Brain microvascular endothelial cell (primary cell): ENCODE data around the gene KCNJ13.

ENCODE experiments used
- DNase-seq: peaks from one replicate; pipeline ENCODE4 v3.0.0-alpha.2; 2020
- H3K27ac ChIP-seq: fragments of 250-450 bp; sonication (Bioruptor Pico); 2 replicates; pipeline ENCODE4 v1.5.1; 2020; ENCODE audit warnings: mild to moderate bottlenecking, moderate library complexity
- H3K27me3 ChIP-seq: fragments of 250-450 bp; sonication (Bioruptor Pico); replicated peaks from 2 replicates; pipeline ENCODE4 v1.5.1; 2020; ENCODE audit warnings: mild to moderate bottlenecking
- H3K36me3 ChIP-seq: fragments of 250-450 bp; sonication (Bioruptor Pico); replicated peaks from 2 replicates; pipeline ENCODE4 v1.5.1; 2020; ENCODE audit warnings: mild to moderate bottlenecking
- H3K4me3 ChIP-seq: 2 replicates; pipeline ENCODE4 v1.5.1; 2011; ENCODE audit warnings: low read depth, mild to moderate bottlenecking, control low read depth, low read length, moderate library complexity
- in situ Hi-C: cut with HindIII; loops from 2 replicates; pipeline ENCODE4 v1.10.0; 2017; ENCODE audit warnings: low sequenced_read_pairs, low pct_ligation_motif_present
- TF ChIP-seq, protein P1 (sequence below): IDR thresholded peaks from 2 replicates; pipeline ENCODE4 v1.5.1; 2011; ENCODE audit warnings: low read depth, mild to moderate bottlenecking, moderate library complexity, low read length, control low read depth, inconsistent platforms; ENCODE audit errors: missing control alignments

The KCNJ13 gene

DNA sequence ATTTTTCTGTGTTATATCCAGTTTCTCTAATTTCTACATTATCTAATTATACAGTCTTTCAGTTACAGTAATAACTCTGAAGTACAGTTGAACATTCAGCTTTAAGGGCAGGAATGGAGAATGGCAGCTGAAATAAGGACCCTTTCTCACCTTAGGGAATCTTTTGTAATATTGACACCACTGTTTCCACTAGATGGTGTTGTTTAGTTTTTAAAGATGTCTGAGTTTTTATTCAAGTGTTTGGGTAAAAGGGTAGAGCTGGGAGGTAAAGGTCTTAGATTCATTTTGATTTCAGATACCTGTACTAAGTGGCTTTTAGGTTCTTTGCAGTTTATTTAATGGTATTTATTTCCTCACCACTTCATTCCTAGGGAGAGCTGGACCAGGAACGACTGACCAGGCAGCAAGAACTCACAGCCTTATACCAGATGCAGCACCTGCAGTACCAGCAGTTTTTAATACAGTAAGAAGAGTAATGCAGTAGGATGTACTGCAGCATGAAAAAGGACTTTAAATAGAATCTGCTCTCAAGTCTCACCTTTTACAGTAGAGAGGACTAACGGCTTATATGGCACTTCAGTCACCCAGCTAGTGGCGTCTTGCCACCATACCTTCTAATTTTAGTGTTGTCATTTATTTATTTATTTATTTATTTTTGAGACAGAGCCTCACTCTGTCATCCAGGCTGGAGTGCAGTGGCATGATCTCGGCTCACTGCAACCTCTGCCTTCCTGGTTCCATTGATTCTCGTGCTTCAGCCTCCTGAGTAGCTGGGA lies 33.2 kb upstream of the KCNJ13 start:
- H3K27ac ChIP-seq, result no peak overlapping the region
- H3K36me3 ChIP-seq, result peaks cover 44% of the 10 kb centered on the region
- TF ChIP-seq, protein P1, sequence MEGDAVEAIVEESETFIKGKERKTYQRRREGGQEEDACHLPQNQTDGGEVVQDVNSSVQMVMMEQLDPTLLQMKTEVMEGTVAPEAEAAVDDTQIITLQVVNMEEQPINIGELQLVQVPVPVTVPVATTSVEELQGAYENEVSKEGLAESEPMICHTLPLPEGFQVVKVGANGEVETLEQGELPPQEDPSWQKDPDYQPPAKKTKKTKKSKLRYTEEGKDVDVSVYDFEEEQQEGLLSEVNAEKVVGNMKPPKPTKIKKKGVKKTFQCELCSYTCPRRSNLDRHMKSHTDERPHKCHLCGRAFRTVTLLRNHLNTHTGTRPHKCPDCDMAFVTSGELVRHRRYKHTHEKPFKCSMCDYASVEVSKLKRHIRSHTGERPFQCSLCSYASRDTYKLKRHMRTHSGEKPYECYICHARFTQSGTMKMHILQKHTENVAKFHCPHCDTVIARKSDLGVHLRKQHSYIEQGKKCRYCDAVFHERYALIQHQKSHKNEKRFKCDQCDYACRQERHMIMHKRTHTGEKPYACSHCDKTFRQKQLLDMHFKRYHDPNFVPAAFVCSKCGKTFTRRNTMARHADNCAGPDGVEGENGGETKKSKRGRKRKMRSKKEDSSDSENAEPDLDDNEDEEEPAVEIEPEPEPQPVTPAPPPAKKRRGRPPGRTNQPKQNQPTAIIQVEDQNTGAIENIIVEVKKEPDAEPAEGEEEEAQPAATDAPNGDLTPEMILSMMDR, result no peak
- in situ Hi-C loops, result no loop called here
- DNase-seq, result no peak
- no peaks in the 10 kb centered on the region for H3K27me3 ChIP-seq
- no peak overlapping the region for H3K4me3 ChIP-seq

DNA sequence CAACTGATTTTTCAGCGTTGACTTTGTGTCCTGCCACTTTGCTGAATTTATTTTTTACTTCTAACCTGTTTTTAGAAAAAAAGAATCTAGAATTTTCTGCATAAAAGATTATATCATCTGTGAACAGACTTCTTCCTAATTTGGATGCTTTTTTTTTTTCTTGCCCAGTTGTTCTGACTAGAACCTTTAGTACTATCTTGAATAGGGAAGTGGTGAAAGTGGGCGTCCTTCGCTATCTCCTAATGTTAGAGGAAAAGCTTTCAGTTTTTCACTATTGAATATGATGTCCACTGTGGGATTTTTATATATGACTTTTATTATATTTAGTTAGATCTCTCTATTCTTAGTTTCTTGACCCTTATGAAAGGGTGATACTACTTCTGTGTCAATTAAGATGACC lies 25.7 kb upstream of the KCNJ13 start:
- no peak overlapping the region for H3K4me3 ChIP-seq
- no peaks in the 10 kb centered on the region for H3K27me3 ChIP-seq
- TF ChIP-seq, protein P1, result no peak
- no peak for DNase-seq
- H3K36me3 ChIP-seq, result peaks cover 13% of the 10 kb centered on the region
- in situ Hi-C loops, result no loop called here
- no peak overlapping the region for H3K27ac ChIP-seq

DNA sequence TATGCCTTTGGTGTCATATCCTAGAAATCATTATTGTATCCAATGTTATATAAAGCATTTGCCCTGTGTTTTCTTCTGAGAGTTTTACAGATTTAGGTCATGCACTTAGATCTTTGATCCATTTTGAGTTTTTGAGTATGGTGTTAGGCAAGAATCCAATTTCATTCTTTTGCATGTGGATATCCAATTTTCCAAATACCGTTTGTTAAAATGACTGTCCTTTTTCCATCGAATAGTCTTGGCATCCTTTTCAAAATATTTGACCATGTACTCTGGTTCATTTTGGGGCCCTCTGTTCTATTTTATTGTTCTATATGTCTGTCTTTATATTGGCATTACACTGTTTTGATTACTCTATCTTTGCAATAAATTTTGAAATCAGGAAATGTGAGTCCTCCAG lies 23.8 kb upstream of the KCNJ13 start:
- Histone ChIP-seq H3K36me3 (peaks cover 17% of the 10 kb centered on the region), H3K27me3 (no peaks in the 10 kb centered on the region), H3K4me3 (no peak overlapping the region), H3K27ac (no peak overlapping the region)
- in situ Hi-C loops, result no loop called here
- TF ChIP-seq, protein P1, result no peak
- DNase-seq, result no peak

DNA sequence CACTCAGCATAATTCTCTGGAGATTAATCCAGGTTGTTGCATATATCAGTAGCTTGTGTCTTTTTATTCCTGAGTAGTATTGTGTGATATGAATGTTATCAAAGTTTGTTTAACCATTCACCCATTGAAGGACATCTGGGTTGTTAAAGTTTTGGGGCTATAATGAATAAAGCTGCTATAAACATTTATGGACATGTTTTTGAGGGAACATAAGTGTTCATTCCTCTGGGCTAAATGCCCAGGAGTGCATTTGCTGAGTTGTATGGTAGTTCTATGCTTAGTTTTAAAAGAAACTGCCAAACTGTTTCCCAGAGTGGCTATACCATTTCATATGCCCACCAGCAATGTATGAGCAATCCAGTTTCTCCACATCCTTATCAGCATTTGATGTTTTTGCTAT lies 21.8 kb upstream of the KCNJ13 start:
- Histone ChIP-seq H3K27me3 (no peaks in the 10 kb centered on the region), H3K36me3 (peaks cover 24% of the 10 kb centered on the region), H3K4me3 (no peak overlapping the region), H3K27ac (no peak overlapping the region)
- in situ Hi-C loops, result no loop called here
- no peak for DNase-seq
- TF ChIP-seq, protein P1, result no peak

DNA sequence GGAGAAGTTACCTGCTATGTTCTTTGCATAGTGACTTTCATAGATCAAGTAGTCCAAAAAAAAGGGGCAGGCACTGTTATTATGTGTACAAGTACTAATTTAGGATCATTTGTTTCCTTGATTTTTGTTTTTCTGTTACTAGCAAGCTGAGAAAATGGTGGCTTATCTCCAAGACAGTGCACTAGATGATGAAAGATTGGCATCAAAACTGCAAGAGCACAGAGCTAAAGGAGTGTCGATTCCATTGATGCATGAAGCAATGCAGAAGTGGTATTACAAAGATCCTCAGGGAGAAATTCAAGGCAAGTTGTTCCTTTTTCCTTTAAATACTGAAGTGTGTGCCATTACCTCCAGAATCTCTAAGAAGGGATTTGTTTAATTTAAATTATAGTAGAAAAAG lies 19.6 kb upstream of the KCNJ13 start:
- no peaks in the 10 kb centered on the region for H3K27me3 ChIP-seq
- H3K4me3 ChIP-seq, result no peak overlapping the region
- in situ Hi-C loops, result no loop called here
- no peak for DNase-seq
- peaks cover 40% of the 10 kb centered on the region for H3K36me3 ChIP-seq
- H3K27ac ChIP-seq, result no peak overlapping the region
- TF ChIP-seq, protein P1, result no peak

DNA sequence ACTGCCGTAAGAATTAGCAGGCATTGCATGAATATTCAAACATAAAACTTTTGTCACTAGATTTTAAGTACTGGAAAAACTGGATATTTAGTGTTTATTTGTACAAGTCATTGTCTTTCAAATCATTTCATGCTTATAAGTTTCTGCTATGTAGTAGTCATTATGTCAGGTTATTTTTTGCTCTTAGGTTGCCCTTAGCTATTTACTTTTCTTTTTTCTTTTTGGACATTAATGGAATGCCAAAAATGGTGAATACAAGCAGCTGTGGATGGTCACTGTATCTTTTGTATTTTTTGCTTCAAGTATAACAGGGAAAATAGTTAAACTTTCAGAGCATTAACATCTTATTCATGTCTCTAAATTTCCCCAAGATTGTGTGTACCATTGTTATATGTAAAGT lies 18.6 kb upstream of the KCNJ13 start:
- DNase-seq, result no peak
- H3K4me3 ChIP-seq, result no peak overlapping the region
- peaks cover 43% of the 10 kb centered on the region for H3K36me3 ChIP-seq
- no peak overlapping the region for H3K27ac ChIP-seq
- no peaks in the 10 kb centered on the region for H3K27me3 ChIP-seq
- TF ChIP-seq, protein P1, result no peak
- in situ Hi-C loops, result no loop called here
